Measurements from ENCODE around the gene GAB4. TPM values are rescaled to one million over a fixed set of nuclear protein-coding genes. Genes with fewer than 3 reads are reported as not detected.

The GAB4 gene
- total and polyA plus RNA-seq, 2 of the 8 experiments (the other 6 are each of a cell fraction or from before 2014, with no cell fraction given): 0.03 to 0.17 TPM

DNA sequence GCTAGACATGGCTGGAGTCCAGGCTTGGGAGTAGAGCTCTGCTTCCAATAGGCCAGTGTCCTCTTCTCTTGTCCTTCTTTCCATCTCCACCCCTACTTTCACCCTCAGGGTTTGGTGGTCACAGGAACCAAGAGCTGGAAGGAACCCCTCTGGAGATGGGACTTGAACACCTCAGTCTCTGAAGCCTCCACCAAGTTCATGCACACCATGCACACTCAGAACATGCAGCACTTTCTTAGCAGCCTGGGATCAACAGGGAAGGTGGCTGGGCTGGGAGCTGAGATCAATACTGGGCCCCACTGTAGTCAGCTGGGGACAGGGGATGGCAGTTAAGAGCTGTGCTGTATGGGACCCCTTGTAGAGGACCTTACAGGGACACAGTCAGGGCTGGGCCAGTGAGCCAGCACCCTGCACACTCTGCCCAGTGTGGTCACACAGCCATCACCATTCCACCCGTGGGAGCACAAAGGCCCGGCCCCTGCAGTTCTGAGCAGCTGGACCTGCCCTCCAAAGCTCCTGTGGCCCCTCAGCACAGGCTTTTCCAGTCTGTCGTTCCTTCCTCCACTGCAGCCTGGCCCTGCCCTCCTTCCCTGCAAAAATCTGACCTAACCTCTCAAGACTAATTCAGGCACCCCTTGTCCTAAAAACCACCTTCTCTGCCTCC is 47.7 kb downstream of the GAB4 start (continued):
- no peak for TF ChIP-seq RNF2 (IDR thresholded peaks at IDR 0.05; ENCODE audit: borderline replicate concordance, low read depth, low read length, missing control alignments, poor library complexity, severe bottlenecking)
- no peak for TF ChIP-seq JUND (IDR thresholded peaks at IDR 0.05; ENCODE audit: low read length)
- no peak for TF ChIP-seq GTF2F1 (IDR thresholded peaks at IDR 0.05; ENCODE audit: borderline replicate concordance, low read depth, low read length)
- no peak for TF ChIP-seq RXRA (IDR thresholded peaks at IDR 0.05; ENCODE audit: insufficient read depth, low read depth, low read length)

Measured in H1 (cell line).